GM19463 (cell line): ENCODE measurements around the gene U2AF1.
"Not testable (repeated sequence)": the region's sequence is repeated elsewhere in the genome, so short reads cannot be mapped to it uniquely, and the experiment has no call there.

ENCODE experiments used
- ATAC-seq: cut with Tn5 transposase; IDR thresholded peaks from one replicate; pipeline ENCODE4 v1.9.1; 2021; ENCODE audit warnings: mild to moderate bottlenecking, moderate library complexity; ENCODE audit not compliant: unreplicated experiment

Gene U2AF1

DNA sequence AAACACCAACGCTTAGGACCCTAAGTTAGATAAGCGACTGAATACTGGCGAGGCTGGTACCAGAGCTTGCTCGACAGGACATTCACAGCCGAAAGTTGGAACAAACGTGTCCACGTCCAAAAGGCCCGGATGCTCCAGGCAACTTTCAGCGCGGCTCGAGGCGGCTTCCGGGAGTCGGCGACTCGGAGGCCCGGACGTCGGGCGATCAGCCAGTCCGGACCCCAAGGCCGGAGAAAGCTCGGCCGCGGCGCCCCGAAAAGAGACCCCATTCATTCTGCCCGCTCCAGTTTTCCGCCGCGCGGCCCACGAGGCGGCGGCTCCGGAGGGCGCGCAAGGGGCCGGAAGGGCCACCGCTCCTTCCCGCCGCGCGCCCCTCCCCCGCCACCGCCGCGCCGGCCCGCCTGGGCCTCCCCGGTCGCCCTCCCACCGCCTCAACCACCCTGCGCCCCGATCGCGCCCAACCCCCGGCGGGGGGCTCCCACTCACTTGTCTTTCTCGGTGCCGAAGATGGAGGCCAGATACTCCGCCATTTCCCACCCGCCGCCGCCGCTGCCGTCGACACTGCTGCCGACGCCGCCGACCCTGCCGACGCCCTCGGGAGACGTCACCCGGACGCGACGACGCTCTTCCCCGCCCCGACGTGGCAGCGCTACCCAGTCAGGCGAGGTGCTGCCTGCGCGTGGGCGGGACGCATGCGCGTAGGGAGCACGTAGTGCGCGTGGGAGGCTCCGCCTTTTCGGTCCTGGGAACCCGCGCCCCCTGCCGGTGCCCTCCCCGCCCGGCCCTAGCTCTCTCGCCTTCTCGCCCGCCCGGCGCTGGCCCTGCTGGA is at the start of gene U2AF1:
U2AF1 (minus strand) TSS at position 606 of the 829 bp plus-strand sequence; CDS start at position 530, 76 bp downstream.
- peak; percentile 73 for ATAC-seq

DNA sequence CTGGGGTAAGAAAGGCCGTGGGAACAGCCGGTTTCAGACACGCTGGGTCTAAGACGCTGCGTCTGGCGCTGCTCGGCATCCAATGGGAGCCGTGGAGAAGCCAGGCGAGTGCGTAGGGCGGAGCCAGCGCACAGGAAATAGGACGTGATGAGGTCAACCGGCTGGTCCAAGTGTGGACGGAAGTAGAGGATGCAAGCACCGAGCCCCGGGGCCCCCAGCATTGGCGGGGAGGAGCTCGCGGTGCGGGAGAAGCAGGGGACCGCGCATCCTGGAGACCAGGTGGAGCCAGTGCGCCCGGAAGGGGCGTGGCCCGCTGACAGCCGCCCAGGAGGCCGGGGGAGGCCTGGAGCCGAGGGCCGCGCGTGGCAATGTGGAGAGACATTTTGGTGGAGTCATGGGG is 46.2 kb upstream of the U2AF1 start:
- ATAC-seq = not testable (repeated sequence)

DNA sequence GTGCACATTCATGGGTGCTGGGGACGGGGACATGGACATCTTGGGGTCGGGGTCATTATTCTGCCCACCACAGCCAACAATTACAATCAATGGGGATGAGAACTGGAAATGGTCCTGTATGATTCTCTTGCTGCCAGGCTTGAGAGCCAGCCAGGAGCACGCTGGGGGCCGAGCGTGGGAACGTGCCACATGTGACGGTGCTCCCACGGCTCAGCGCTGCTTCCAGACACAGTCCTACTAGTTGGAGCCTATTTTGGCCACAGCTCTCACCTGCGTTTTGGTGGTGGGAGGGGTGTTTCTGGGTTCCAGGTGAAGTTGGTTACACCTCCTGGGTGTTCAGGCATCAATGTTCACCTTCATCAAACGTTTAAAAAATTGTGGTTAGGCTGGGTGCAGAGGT is 42.0 kb upstream of the U2AF1 start:
- ATAC-seq = not testable (repeated sequence)

DNA sequence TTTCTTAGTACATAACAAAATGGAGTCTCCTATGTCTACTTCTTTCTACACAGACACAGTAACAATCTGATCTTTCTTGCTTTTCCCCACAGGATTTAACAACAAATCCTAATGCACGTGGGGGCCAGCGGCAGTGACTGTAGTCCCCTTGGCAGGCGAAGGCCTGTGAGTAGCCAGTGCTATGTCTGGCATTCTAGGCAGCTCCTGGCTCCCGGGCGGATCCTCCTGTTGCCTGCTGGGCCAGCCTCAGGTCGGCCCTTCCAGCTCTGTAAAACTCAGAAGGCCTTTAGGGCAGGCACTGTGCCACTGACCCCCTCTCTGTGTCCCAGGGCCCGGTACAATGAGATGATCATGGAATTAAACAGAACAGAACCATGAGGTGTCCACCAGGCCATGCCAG is 40.6 kb upstream of the U2AF1 start:
- ATAC-seq = not testable (repeated sequence)

DNA sequence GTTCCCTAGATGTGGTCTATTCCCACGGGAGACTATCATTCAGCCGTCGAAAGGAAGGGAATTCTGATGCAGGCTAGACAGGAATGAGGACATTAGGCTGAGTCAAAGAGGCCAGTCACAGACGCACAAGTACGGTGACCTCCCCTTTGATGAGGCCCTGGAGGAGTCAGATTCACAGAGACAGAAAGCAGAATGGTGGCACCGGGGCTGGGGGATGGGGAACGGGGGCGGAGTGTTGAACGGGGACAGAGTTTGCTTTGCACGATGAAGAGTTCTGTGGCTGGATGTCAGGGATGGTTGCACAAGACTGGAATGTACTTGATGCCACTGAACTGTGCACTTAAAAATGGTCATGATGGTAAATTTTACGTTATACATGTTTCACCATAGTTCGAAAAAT is 39.3 kb upstream of the U2AF1 start:
- ATAC-seq = not testable (repeated sequence)

- not testable (repeated sequence) for ATAC-seq
Observed at GRCh38 chr21:43141407-43141806, 34.0 kb upstream of the U2AF1 start.

DNA sequence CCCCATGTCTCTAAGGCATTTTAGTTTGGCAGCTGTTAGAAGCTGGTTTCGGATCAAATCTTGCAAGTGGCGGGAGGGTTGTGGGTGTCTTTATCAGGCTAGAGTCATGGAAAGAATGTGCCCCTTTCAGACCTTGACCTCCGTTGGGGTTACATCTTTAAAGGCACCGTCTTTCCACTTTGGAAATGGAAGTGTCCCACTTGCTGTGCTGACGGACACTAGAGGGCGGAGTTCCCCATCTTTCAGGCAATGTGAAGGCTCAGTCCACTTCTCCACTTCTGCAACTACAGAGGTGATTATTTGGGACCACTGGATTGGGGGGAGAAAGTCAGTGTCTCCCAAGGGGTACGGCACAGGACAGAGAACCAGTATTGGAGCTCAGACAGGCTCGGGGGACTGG is 31.6 kb upstream of the U2AF1 start:
- ATAC-seq = not testable (repeated sequence)

DNA sequence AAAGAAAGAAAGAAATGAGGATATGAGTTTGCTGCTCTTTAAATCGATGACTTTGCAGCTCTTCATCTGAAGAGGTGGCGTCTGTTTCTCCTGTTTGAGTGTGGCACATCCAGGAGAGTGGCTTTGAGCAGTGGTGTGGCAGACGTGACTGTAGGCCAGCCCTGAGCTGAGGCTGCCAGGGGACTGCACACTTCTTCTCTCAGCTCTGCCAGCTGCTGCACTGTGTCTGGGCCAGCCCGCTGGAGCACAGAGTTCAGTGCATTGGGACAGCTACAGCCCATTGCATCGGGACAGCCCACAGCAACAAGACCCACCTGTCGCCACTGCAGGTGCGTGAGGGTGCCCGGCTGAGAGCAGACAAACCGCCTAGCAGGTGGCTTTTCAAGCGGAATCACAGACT is 27.1 kb upstream of the U2AF1 start:
- ATAC-seq = not testable (repeated sequence)

DNA sequence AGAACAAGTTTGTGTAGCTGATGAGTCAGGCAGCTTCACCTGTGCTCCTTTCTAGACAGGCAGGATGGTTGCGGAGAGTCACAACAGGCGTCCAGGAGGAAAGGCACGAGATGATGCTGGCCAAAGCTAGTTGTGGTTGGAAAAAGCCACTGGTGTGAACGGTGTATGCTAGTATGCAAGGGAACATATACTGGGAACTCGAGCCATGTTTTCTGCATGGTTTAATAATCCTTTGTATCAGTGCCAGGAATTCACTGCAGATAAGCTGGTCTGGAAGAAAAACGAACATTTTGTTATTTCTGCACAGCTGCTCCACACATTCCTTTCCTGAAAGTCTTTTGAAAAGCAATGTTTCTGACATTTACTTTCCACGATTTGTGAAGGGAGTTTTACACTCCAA is 22.7 kb upstream of the U2AF1 start:
- ATAC-seq = not testable (repeated sequence)

DNA sequence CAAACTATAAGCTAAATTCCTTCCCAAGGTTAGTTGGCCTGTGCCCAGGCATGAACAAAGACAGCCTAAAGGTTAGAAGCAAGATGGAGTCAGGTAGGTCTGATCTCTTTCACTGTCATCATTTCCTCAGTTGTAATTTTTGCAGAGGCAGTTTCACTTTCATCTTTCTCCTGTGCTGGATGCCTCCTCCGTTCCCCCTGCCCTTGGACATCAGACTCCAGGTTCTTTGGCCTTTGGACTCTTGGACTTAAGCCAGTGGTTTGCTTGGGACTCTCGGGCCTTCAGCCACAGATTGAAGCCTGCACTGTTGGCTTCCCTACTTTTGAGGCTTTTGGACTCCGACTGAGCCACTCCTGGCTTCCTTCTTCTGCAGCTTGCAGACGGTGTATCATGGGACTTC is 8.6 kb upstream of the U2AF1 start:
- not testable (repeated sequence) for ATAC-seq

DNA sequence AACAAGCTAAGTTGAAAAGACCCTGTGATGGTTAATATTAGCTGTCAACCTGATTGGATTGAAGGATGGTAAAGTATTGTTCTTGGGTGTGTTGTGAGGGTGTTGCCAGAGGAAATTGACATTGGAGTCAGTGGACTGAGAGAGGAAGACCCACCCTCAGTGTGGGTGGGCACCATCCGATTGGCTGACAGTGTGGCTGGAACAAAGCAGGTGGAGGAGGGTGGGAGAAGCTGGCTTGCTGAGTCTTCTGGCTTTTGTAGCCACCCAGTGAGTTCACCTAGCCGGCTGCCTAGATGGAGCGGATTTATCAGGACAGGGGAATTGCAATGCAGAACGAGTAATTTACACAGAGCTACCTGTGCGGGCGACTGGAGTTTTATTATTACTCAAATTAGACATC is 7.1 kb upstream of the U2AF1 start:
- ATAC-seq = not testable (repeated sequence)

GRCh38 chr21:43109006-43109405 is 1.6 kb upstream of the U2AF1 start:
- peak; percentile 43 for ATAC-seq

DNA sequence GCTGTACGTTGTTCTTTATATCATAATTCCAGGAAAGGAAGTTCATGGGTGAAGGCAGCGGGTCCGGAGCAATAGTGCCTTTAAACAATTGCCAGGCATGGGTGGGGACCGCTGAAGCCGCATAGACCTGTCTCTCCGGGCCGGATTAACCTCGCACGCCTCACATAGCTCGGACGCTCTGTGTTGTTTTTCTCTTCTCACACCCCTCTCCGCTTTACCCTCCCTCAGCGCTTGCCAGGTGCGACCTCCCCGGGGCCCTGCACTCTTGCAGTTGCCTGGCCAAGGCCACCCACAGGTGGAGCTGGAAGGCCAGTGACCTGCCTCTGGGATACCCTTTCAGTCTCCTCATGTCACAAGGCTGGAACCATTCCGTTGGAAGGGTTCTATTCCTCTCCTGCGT is 807 bp upstream of the U2AF1 start:
- not testable (repeated sequence) for ATAC-seq

GRCh38 chr21:43107794-43108137 is 396 bp upstream of the U2AF1 start:
- not testable (repeated sequence) for ATAC-seq

DNA sequence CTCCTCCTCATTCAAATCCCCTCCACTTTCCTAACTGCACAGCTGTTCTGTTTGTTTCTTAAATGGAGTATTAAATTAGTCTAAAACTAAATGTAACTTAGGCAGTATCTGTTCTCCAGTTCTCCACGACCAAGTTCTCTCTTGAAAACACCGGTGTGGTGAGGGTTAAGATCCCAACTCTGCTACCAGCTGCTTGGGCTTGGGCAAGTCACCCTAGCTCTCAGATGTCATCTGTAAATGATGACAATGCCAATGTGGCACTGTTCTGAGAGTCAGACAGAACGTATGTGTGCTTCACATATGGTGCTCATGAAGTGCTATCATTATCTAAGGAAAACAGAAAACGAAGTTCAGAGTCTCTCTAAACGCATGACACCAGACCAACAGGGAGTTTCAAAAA is 2.7 kb downstream of the U2AF1 start:
- ATAC-seq = not testable (repeated sequence)

- not testable (repeated sequence) for ATAC-seq
Observed at GRCh38 chr21:43102281-43102680, 5.1 kb downstream of the U2AF1 start.

- not testable (repeated sequence) for ATAC-seq
Observed at GRCh38 chr21:43101676-43102075, 5.7 kb downstream of the U2AF1 start.

DNA sequence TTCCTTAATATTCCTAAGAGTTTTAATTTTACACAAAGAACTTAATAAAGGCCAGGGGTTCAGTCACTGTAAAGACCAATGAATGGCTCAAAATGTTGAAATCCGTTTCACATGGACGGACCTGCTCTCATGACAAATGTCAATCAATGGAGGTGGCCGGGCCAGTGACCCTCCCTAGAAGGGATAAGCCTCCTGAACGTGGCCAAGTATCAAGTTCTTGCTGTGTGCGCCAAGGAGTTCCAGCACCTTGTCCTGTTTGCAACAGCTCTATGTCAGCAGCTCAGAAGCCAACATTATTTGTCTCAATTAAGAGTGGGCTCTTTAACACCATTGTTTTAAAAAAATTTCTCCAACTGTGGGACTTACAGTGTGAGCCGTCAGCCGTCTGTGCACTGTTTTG is 6.4 kb downstream of the U2AF1 start:
- not testable (repeated sequence) for ATAC-seq

GRCh38 chr21:43091979-43092614 is 15.3 kb downstream of the U2AF1 start:
- ATAC-seq = not testable (repeated sequence)

- ATAC-seq = not testable (repeated sequence)
Observed at GRCh38 chr21:43090947-43091346, 16.4 kb downstream of the U2AF1 start.

GRCh38 chr21:43089463-43089862 is 17.9 kb downstream of the U2AF1 start:
- ATAC-seq = not testable (repeated sequence)
